Adrenal gland (tissue), 12 donors: ENCODE results near the gene ULK3. TPM values are rescaled to one million over a fixed set of nuclear protein-coding genes. Genes with fewer than 3 reads are reported as not detected.

Source experiments
- DNase-seq, 7 donors: peaks; one replicate each; pipeline ENCODE4 v3.0.0-alpha.2; 2019 to 2020
- H3K27ac ChIP-seq, 5 donors: fragments of 200-600 bp; sonication (generic) in 4 of 5; 1 replicate in 3 of 5; 2 replicates in 2 of 5; pipeline versions ENCODE4 v1.5.1 to v1.8.0; 2016 to 2020; ENCODE audit warnings: mild to moderate bottlenecking in 1 of 5
- H3K27me3 ChIP-seq: fragments of 200-600 bp; 2 replicates; pipeline ENCODE4 v1.8.0; 2021
- H3K36me3 ChIP-seq, 2 donors: fragments of 200-600 bp; replicated peaks in 1 of 2; 1 replicate in 1 of 2; 2 replicates in 1 of 2; pipeline versions ENCODE4 v1.5.1 to v1.8.0; 2018 to 2022
- H3K4me1 ChIP-seq, 2 donors: fragments of 200-600 bp; replicated peaks in 1 of 2; 1 replicate in 1 of 2; 2 replicates in 1 of 2; pipeline versions ENCODE4 v1.5.1 to v1.8.0; 2018 to 2021
- H3K4me3 ChIP-seq, 4 donors: fragments of 200-600 bp; sonication (generic) in 3 of 4; one replicate each; pipeline ENCODE4 v1.5.1; 2016 to 2018
- H3K9me3 ChIP-seq, 3 donors: fragments of 200-600 bp; sonication (generic) in 1 of 3; replicated peaks in 1 of 3; 1 replicate in 2 of 3; 2 replicates in 1 of 3; pipeline versions ENCODE4 v1.5.1 to v1.8.0; 2016 to 2021
- POLR2A ChIP-seq, 2 donors: fragments of 450-650 bp; IDR thresholded peaks; one replicate each; pipeline ENCODE4 v1.6.1; 2017; ENCODE audit warnings: antibody characterized with exemption in 2 of 2, mild to moderate bottlenecking in 2 of 2, moderate library complexity in 1 of 2
- WGBS, 4 donors: extraction: QIAGEN DNeasy Blood & Tissue Kit in 2 of 4; methylation state at CpG; one replicate each; pipeline versions ENCODE4 v1.1.5 to v1.1.7; 2013 to 2017; 5-methylcytosine and 5-hydroxymethylcytosine counted together
- intact Hi-C, 2 donors: fragments of 100-400 bp; cut with DNase I; formaldehyde crosslinking; loops; one replicate each; pipeline versions ENCODE4 v1.14.1 to v1.15.0; 2022 to 2023
- polyA plus RNA-seq, 3 donors: library from polyadenylated mRNA; stranded (reverse); fragments of 200-250 nt in 2 of 3; fragments of 350-450 nt in 1 of 3; fragmentation: Illumina TruSeq in 1 of 3; extraction: RNeasy Lipid Tissue Mini Kit (QIAGEN cat#74804) in 1 of 3; gene quantifications; one replicate each; pipeline ENCODE4 v1.2.3, GENCODE V29; 2013 to 2014
- total RNA-seq, 9 donors: library from RNA; depleted of rRNA in 4 of 9; stranded (reverse); fragments of >200 nt in 4 of 9; fragments of 120-200 nt in 1 of 9; fragmentation: NEBNext Ultra II Directional in 1 of 9; extraction: Animal tissue kit (Norgen Biotek cat#: 25700) in 1 of 9; gene quantifications; one replicate each; pipeline versions ENCODE4 v1.1.0 to v1.2.4, GENCODE V29; 2013 to 2023
- TF ChIP-seq, protein P1 (sequence below), 6 experiments: fragments of 450-650 bp in 4 of 6; fragments of 200-600 bp in 2 of 6; sonication (generic) in 1 of 6; IDR thresholded peaks; 1 replicate in 5 of 6; 2 replicates in 1 of 6; pipeline versions ENCODE4 v1.5.1 to v1.8.0; 2016 to 2021; ENCODE audit warnings: antibody characterized with exemption in 6 of 6, mild to moderate bottlenecking in 2 of 6, moderate library complexity in 1 of 6
- donor health status: healthy with polysubstance abuse.
- donor health status: Bipolar disorder and iron deficiency.
- donor health status: DM: yes; HTN: yes; CAD: no.
- donor health status: DM: no; HTN: no; CAD: no.
- donor health status: DM: no; HTN: no; CAD: no.
- donor health status: DM: yes; HTN: yes; CAD: no.

Gene ULK3
- total and polyA plus RNA-seq, 12 donors: 21.7 to 126 (median 52.5) TPM

DNA sequence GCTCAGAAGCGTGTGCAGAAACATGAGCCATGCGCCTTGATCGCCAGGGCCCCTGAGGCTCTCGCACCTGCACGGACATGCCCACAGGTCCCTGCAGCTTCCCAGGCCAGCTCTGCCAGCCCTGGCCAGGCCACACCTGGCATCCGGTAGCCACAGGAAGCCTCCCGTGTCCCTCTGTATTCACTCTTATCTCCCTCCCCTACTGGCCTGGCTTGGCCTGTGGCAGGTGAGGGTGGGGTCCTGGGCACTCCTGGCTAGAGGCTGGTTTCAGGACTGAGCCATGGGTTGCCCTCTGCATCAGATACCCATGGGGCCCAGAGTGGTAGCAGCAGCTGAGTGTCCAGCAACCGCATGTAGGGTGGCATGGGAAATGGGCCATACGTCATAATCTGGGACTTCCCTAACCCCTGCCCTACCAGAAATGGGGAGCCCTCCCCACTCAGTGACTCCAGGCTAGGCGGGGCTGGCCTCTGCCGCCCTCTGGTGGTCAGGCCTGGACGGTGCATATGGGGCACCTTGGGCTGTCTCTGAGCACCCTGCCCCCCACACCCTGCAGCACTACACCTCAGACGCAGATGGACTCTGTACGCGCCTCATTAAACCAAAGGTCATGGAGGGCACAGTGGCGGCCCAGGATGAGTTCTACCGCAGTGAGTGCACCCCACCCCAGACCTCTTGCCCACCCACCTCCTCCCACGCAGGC lies 42.9 kb downstream of the ULK3 start:
- 29 to 73% (median 49%) methylated on average over 3 to 18 of the region's 18 CpGs for whole genome bisulfite sequencing, 4 donors
- no peak for TF ChIP-seq POLR2A (IDR thresholded peaks at IDR 0.05)
- TF ChIP-seq, protein P1, sequence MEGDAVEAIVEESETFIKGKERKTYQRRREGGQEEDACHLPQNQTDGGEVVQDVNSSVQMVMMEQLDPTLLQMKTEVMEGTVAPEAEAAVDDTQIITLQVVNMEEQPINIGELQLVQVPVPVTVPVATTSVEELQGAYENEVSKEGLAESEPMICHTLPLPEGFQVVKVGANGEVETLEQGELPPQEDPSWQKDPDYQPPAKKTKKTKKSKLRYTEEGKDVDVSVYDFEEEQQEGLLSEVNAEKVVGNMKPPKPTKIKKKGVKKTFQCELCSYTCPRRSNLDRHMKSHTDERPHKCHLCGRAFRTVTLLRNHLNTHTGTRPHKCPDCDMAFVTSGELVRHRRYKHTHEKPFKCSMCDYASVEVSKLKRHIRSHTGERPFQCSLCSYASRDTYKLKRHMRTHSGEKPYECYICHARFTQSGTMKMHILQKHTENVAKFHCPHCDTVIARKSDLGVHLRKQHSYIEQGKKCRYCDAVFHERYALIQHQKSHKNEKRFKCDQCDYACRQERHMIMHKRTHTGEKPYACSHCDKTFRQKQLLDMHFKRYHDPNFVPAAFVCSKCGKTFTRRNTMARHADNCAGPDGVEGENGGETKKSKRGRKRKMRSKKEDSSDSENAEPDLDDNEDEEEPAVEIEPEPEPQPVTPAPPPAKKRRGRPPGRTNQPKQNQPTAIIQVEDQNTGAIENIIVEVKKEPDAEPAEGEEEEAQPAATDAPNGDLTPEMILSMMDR (IDR thresholded peaks at IDR 0.05): peak; percentile 92 to 96 (median 94)
- Histone ChIP-seq H3K27me3 (no peaks in the 10 kb centered on the region), H3K27ac (no peak overlapping the region), H3K4me1 (no peaks in the 10 kb centered on the region), H3K36me3 (peaks cover 0 to 42% of the 10 kb centered on the region in 2 donors), H3K9me3 (no peaks in the 10 kb centered on the region), H3K4me3 (no peak overlapping the region)
- intact Hi-C loops: no loop called here
- peak; percentile 69 to 88 (median 79) for DNase-seq

DNA sequence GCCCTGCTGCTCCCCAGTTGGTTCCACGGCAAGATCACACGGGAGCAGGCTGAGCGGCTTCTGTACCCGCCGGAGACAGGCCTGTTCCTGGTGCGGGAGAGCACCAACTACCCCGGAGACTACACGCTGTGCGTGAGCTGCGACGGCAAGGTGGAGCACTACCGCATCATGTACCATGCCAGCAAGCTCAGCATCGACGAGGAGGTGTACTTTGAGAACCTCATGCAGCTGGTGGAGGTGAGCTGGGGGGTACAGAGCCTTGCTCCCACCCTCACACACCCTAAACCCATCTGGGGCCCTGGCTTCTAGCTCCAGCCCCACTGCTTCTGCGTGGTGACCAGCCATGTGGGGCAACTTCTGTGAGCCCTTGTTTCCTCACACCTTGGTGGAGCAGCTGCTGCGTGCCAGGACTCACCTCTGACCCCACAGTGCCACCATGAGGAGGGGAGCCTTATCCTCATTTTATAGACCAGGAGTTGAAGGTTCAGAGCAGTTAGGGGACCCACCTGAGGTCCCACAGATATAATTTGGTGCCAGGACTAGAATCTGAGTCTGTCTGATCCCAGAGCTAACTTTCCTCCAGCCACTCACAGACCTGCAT lies 43.6 kb downstream of the ULK3 start:
- Histone ChIP-seq H3K27ac (no peak overlapping the region), H3K9me3 (no peaks in the 10 kb centered on the region), H3K4me3 (no peak overlapping the region), H3K4me1 (no peaks in the 10 kb centered on the region), H3K27me3 (no peaks in the 10 kb centered on the region), H3K36me3 (peaks cover 0 to 42% of the 10 kb centered on the region in 2 donors)
- no peak for DNase-seq
- intact Hi-C loops: no loop called here
- TF ChIP-seq, protein P1 (IDR thresholded peaks at IDR 0.05): no peak
- no peak for TF ChIP-seq POLR2A (IDR thresholded peaks at IDR 0.05)
- WGBS, 4 donors: 86 to 89% (median 87%) methylated on average over 9 to 16 of the region's 16 CpGs

DNA sequence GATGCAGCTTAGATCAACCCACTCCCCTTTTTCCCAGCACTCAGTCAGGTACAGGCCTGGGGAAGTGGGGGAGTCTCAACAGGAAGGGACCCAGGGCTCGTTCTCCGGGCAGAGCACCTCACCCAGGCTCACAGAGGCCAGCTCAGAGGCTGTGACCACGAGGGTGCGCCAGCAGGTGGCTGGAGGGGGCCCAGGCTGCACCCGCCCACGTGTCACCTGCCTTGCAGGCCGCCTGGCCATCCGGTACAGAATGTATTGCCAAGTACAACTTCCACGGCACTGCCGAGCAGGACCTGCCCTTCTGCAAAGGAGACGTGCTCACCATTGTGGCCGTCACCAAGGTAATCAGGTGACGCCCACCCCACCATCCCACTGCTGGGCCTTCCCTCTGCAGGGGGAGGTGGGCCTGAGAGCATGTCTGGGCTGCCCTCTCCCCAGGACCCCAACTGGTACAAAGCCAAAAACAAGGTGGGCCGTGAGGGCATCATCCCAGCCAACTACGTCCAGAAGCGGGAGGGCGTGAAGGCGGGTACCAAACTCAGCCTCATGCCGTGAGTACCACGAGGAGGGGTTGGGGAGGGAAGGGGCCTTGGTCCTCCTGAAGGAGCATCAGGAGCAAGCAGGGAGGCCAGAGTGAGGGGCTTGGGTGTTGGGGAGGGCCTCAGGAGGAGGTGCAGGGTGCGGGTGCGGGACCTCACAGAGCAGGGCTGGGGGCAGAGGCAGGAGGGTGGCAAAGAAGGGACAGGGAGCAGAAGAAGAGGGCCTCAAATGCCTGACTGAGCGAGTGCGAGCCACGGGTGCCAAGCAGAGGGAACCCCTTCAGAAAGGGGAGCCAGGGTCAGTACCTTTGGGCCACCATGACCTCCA lies 44.3 kb downstream of the ULK3 start:
- WGBS, 4 donors: 84 to 88% (median 86%) methylated on average over 16 to 25 of the region's 25 CpGs
- no peak for DNase-seq
- intact Hi-C loops: no loop called here
- peaks cover 0 to 37% of the 10 kb centered on the region in 2 donors for H3K36me3 ChIP-seq
- no peak overlapping the region for H3K27ac ChIP-seq
- TF ChIP-seq, protein P1 (IDR thresholded peaks at IDR 0.05): no peak
- no peak for TF ChIP-seq POLR2A (IDR thresholded peaks at IDR 0.05)
- no peaks in the 10 kb centered on the region for H3K9me3 ChIP-seq
- no peaks in the 10 kb centered on the region for H3K27me3 ChIP-seq
- no peak overlapping the region for H3K4me3 ChIP-seq
- peaks cover 0 to 2% of the 10 kb centered on the region in 2 donors for H3K4me1 ChIP-seq
